ENCODE results near the gene GPR179.
"Not testable (repeated sequence)": the region's sequence is repeated elsewhere in the genome, so short reads cannot be mapped to it uniquely, and the experiment has no call there.

GPR179 gene

DNA sequence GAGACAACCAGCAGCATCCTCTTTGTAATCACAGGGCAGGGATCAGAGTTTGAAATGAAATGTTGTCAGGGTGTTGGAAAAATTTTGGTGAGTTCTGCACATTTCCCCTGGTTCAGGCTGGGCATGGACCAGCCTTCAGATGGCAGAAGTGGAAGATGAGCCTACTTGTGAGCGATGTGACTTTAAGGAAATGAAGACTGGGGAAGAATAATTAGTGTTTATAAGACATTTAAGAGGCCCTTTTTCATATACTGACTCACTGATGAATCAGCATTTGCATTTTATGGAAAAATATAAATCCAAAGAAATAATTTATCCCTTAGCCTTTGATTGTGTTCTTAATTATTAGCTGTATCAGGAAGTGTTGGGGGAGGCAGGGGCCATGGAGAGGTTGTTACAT, 20.9 kb downstream of the GPR179 start:
- DNase-seq, result no peak

DNA sequence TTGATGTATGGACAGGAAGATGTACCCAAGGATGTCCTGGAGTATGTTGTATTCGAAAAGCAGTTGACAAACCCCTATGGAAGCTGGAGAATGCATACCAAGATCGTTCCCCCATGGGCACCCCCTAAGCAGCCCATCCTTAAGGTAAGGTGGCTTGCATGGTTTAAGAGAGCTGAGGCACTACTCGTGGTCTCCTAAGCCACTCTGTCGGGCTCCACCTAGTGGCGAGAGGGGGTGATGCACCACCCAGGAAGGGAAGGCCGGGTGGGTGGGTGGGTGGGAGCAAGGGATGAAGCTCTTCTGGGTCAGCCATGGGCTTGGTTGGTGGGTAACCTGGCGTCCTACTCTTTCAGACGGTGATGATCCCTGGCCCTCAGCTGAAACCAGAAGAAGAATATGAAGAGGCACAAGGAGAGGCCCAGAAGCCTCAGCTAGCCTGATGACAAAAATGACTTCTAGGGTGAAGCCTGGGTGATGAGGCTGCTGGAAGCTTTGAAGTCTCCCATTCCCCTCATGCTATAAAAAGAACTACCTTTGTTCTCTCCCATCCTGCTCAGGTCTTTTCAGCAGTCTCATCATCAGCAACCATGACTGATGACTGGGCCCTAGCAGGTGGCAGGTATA, 21.5 kb downstream of the GPR179 start:
- DNase-seq, result no peak

DNA sequence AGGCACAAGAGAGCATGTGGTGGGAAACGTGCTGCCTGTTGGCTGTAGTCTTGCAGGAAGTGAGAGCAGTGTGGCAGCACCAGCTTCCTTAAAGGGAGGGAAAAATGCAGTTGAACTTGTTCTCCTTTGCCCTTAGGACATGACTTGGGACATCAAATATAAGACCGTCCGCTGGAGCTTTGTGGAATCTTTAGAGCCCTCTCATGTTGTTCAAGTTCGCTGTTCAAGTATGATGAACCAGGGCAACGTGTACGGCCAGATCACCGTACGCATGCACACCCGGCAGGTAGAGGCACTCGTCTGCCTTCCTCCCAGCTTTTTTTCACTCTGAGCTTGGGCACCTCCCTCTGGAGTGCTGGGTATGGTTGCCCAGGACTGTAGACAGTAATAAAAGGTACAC, 23.3 kb downstream of the GPR179 start:
- DNase-seq, result no peak

DNA sequence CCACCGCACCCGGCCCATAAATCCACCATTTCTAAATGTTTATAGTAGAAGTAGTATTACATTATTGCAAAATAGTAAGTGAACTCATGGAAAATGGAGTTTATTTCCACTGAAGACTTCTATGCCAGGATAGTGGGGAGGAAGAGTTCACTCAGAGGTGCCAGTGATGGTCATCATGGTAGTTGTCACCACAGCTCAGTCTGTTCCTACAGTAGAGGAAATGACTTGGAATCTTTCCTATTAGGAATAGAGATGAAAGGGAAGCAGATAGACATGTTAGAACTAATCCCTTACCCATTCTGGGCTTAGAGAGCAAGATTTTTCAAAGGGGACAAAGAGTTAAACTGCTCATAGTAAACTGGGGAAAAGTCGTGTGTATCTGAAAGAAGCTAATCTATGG, 26.7 kb downstream of the GPR179 start:
- DNase-seq, result no peak

DNA sequence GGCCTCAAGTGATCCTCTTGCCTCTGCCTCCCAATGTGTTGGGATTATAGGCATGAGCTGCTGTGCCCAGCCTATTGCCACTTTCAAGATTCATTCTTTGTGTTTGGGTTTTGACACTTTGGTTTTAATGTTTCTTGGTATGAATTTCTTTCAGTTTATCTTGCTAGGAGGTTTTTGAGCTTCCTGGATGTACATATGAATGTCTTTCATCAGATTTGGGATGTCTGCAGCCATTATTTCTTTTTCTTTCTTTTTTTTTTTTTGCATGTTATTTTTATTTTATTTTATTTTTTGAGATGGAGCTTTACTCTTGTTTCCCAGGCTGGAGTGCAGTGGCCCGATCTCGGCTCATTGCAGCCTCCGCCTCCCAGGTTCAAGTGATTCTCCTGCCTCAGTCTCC, 28.3 kb downstream of the GPR179 start:
- no peak for DNase-seq

DNA sequence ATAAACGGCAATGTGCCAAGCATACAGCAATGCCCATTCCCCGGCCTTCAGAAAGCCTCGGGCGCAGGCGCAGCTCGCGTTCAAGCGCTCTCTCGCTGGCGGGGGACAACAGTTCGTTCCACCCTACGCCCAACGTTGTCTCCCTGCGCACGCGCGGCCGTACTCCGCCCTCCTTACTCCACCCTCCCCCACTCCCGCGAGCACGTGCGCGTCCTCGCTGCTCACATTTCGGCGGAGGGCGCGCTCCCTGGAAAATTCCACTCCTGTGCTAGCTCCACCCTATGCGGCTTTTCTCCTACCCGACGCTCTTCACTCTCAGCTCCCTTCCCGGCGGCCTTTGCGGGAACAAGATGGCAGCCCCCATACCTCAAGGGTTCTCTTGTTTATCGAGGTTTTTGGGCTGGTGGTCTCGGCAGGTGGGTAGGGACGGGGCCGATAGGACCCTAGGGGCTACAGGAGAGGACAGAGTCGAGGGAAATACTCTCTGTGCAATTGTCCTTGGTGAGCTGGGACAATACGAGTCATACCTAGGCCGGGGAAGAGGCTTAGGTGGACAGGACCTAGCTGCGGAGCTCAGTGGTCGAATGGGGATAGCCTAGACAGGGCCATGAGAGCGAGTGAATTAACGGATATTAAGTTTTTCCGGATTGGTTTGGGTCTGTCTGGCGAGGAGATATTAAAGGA, 46.8 kb downstream of the GPR179 start, which contains the start of gene MRPL45:
MRPL45 (plus strand) TSS at position 335 of the 684 bp plus-strand sequence; CDS start at position 351, 16 bp downstream.
- peak; percentile 78 for DNase-seq

DNA sequence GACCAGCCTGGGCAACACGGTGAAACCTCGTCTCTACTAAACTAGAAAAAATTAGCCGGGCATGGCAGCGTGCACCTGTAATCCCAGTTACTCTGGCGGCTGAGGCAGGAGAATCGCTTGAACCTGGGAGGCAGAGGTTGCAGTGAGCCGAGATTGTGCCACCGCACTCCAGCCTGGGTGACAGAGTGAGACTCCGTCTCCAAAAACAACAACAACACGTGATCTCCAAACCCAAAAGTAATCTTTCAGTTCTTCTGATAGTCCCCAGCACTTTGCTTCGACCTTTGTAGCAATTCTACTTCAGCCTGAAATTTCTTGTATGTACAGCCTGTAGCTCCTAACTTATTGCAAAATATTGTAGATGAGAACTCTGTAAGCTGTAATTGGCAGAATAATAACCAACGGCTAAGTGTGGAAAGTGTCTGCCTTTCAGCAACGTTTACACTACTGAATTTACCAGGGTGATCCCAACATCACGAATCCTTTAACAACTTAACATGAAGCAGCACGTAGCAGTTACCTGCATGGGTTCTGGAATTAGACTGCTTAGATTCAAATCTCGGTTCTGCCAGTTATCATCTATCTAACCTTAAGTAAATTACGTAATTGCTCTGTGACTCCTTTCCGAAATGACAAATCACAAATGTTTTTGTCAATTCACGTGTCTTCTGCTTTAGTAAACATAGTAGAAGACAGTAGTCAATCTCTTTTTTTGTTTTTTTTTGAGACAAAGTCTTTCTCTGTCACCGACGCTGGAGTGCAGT, 48.0 kb downstream of the GPR179 start:
- not testable (repeated sequence) for DNase-seq

DNA sequence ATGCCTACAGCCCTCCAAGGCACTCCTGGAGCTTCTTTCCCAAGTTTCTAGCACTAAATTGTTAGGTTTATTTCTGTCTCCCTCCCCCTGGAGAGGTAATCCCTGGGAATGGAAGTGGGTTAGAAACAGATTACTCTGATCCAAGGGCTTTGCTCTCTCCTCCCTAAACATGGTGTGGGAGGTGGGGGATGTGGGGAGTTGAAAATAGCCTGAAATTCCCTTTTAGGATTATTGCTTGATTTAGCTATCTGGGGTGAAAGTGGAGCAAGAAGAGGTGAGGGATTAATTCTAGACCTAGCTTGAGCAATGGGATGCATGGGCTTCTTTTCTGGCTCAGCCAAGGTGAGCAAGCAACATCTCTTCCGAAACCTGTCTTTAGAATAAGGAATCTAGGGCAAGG, 54.0 kb downstream of the GPR179 start:
- DNase-seq, result not testable (repeated sequence)

DNA sequence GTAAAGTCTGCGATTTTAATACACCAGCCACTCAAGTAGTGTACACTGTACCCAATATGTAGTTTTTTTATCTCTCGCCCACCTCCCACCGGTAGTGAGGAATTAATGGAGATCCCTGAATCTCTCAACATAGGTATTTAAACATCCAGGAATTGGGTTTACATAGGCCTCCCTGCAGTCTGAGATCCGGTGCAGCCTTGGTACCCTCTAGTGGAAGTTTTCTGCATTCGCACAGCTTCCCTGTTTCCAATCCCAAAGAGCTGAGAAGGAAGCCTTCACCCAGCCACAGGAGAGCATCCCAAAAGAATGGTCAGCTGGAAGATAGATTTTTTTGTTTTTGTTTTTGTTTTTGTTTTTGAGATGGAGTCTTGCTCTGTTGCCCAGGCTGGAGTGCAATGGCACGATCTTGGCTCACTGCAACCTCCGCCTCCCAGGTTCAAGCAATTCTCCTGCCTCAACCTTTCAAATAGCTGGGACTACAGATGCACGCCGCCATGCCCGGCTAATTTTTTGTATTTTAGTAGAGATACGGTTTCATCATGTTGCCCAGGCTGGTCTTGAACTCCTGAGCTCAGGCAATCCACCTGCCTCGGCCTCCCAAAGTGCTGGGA, 55.4 kb downstream of the GPR179 start:
- DNase-seq, result not testable (repeated sequence)

DNA sequence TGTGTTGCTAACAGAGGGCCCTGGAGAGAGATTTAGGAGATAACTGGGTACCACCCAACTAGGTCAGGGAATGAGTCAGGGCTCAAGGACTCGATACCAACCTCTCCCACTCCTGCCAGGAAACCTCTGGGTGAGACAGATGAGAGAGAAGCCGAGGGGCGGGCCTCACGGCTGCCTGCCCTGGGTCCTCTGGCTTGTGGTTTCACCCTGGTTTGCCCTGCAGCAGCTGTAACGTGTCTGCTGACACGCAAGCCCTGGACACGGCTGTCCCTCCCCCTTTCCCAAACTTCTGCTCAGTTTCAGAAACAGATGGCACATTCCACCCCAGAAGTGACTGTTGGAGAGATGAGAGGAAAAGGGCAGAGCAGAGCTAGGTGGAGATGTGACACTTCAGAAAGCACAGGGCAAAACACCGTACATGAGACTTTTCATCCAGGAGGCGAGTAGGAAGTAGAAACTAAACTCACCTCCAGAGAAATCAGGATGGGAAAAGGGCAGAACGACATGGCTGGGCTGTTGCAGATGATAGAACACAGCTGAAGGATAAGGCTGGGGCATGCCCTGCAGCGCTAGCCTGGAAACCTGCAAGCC, 57.2 kb downstream of the GPR179 start:
- not testable (repeated sequence) for DNase-seq

DNA sequence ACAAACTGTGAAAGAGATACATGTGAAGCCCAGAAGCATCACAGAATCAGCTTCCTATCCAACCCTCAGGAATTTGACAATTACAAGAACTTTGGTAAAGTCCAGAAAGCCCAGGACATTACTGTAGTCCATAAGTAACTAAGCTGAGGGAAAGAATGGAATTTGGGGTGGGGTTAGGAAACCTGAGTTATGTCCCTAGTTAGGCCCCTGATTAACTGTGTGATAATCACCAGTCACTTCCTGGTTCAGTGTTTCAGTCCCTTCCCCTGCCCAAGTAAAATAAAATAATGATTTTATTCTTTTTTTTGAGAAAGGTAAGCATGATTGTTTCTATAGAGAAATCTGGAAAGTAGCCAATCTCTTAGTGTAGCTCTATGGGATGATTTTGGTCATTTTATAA, 57.8 kb downstream of the GPR179 start:
- not testable (repeated sequence) for DNase-seq
